Left ventricle myocardium superior (tissue), 1 donor: ENCODE results near the gene TNIK. TPM values are rescaled to one million over a fixed set of nuclear protein-coding genes. Genes with fewer than 3 reads are reported as not detected.
"Not testable (repeated sequence)": the region's sequence is repeated elsewhere in the genome, so short reads cannot be mapped to it uniquely, and the experiment has no call there.

Experiments
- ATAC-seq: fragments of 200-7000 bp; cut with Tn5 transposase; one replicate; pipeline ENCODE4 v1.9.1; 2020; ENCODE audit warnings: mild to moderate bottlenecking, moderate library complexity
- DNase-seq: peaks from one replicate; pipeline ENCODE4 v3.0.0-alpha.2; 2020
- intact Hi-C: fragments of 100-400 bp; cut with micrococcal nuclease; formaldehyde crosslinking; loops from one replicate; pipeline ENCODE4 v1.11.0; 2022
- total RNA-seq: library from RNA; stranded (reverse); fragmentation: NEBNext Ultra II Directional; extraction: Animal tissue kit (Norgen Biotek cat#: 25700); gene quantifications from one replicate; pipeline ENCODE4 v1.2.1, GENCODE V29; 2021
- donor health status: DM: no; HTN: yes; CAD: no; lungs with severe emphysema.

TNIK gene
- total RNA-seq, 1 donor from 2014 or later: 32.7 TPM

DNA sequence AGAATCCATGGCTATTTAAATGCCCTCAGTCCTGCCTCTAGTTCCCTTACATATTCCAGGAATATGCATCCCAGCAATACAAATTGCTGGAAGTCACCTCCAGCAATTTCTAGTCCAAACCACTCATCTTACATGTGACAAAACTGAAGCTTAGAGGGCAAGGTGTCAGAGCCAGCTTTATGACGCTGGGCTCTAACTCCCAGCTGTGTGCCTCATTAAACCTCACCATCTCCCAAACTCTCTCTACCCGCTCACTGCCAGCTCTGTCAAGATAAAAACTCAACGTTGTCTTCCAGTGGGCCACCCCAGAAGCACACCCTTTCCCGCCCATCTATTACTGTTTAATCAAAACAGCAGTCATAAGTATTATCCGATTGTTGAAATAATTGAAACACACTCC is 7.9 kb downstream of the TNIK start:
- peak; percentile 46 for ATAC-seq

DNA sequence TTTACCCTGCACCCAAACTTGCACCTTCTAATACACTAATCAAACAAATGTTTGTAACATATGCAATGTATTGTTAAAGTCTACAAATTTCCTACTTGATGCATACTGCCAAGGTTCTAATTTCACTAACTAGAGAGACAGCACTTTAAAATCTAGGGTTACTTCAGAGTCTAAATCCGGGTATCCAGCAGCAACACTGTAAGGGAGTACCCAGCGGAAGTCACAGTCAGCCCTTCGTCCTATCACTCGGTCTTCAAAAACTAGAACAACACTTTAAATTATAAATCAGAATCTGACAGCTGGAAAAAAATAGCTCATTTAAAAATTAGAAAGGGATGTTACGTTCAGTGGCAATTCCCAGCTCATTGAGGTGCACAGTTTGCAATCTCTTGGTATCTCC is 8.3 kb downstream of the TNIK start:
- intact Hi-C loops: no loop called here
- ATAC-seq (no peak), DNase-seq (no peak)

More for the DNA sequence above, 7.9 kb downstream of the TNIK start:
- intact Hi-C loops: no loop called here
- DNase-seq: no peak

DNA sequence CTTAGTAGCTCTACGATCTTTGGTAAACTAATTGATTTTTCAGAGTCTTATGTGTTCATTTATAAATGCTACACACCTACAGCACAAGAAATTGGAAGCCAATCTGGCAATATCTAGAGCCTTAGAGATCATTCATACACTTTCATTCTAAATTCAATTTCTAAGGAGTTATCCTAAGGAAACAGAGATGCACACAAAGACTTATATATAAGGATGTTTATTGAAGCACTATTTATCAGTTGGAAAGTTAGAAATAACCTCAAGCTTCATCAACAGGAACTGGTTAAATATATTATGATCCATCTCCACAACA is 12.7 kb downstream of the TNIK start:
- intact Hi-C loops: not testable (repeated sequence)

GRCh38 chr3:171446801-171447578 is 13.2 kb downstream of the TNIK start:
- ATAC-seq: no peak
- intact Hi-C loops: no loop called here
- no peak for DNase-seq

More for the DNA sequence above, 12.7 kb downstream of the TNIK start:
- ATAC-seq, DNase-seq: not testable (repeated sequence)

DNA sequence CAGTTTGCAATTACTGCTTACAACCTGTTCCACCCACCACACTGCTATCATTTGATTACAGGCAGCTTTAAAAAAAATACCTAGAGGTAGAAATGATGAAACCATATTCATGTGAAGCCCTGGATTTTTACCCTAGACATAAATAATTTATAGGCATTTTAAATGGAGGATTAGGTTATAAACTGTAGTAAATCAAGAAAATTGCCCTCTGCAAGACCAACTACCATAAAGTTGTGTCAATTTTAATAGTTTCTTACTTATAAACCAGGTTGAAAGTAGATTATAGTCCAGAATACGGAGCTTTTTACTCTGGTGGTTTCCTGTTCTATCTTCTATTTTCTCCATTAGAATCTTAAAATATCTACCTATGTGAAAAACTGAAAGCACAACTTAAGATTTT is 13.9 kb downstream of the TNIK start:
- intact Hi-C loops: no loop called here
- no peak for DNase-seq
- no peak for ATAC-seq

GRCh38 chr3:171445620-171446204 is 14.5 kb downstream of the TNIK start:
- intact Hi-C loops: no loop called here
- ATAC-seq (no peak), DNase-seq (no peak)

GRCh38 chr3:171444001-171444690 is 16.1 kb downstream of the TNIK start:
- intact Hi-C loops: no loop called here
- DNase-seq: no peak
- no peak for ATAC-seq

DNA sequence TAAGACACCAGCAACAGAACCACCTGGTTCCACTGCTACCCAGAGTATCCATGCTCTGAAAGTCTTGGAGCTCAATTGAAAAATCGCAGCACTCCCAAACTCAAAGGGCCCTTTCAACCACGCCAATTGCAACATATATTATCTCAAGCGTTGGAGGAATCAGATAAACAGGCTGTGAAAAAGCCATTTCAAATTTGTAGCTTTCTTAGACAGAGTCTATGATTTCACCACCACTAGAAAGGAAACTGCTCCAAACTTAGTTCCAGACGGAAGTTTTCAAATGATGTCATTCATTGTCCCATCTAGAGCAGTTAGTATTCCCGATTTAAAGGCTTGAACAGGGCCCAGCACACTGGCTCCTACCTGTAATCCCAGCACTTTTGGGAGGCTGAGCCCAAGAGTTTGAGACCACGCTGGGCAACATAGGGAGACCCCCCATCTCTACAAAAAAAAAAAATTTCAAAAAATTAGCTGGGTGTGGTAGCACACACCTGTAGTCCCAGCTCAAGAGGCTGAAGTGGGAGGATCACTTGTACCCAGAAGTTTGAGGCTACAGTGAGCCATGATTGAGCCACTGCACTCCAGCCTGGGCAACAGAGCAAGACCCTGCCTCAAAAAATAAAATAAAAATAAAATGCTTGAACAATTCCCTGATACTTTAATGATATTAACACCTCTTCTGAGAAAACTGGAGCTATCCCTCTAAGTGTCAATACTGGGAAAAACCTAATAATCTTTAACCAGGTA is 16.8 kb downstream of the TNIK start:
- intact Hi-C loops: no loop called here
- DNase-seq (no peak), ATAC-seq (peak; percentile 67)

GRCh38 chr3:171442184-171442583 is 18.0 kb downstream of the TNIK start:
- DNase-seq (no peak), ATAC-seq (no peak)
- intact Hi-C loops: no loop called here

DNA sequence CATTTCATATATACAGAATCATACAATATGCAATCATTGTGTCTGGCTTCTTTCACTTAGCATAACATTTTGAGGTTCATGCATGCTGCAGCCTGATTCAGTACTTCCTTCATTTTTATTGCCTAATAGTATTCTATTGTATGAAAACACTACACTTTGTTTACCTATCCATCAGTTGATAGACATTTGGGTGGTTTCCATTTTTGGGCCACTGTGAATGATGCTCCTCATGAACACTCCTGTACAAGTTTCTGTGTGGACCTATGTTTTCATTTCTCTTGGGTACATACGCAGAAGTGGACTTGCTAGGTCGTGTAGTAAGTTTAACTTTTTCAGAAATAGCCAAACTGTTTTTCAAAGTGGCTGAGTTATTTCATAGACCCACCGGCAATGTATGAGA is 18.8 kb downstream of the TNIK start:
- intact Hi-C loops: no loop called here
- ATAC-seq (no peak), DNase-seq (no peak)

GRCh38 chr3:171439996-171440395 is 20.2 kb downstream of the TNIK start:
- DNase-seq: no peak
- ATAC-seq: no peak
- intact Hi-C loops: no loop called here

- intact Hi-C loops: no loop called here
- ATAC-seq (no peak), DNase-seq (no peak)
Observed at GRCh38 chr3:171437115-171437756, 23.0 kb downstream of the TNIK start.

DNA sequence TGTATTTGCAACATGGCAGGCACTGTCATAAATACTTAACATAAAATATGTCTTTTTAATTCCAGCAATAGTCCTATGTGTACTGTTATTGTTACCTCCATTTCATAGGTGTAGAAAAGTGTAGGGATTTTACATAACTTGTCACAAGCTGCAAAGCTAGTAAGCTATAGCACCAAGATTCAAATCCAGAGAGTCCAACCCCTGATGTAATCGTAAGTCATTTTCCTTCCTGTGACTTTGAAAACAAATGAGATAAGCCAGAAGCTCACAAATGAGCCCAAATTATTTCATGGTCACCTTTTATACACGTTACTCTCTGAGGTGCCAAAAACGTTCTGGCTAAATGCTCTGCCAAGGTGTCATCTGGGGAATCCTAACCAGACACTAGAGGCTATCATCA is 23.8 kb downstream of the TNIK start:
- no peak for DNase-seq
- intact Hi-C loops: no loop called here
- ATAC-seq: no peak

DNA sequence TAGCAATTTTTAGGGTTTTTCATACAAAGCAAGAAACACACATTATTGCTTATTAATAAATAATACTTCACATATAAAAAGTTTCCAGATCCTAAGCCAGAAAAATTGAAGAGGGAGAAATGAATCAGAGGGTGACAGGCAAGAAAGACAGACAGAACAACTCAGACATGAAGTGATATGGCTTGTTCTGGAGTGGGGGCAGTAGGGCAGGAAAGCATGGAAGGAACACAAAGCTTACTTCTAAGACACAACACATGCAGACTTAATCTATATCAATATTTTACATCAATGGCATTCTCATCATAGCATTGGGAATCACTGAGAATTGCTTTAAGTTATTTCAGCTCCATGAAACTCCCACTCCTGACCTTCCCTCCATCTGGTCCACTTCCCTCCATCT is 24.4 kb downstream of the TNIK start:
- no peak for ATAC-seq
- intact Hi-C loops: no loop called here
- no peak for DNase-seq

DNA sequence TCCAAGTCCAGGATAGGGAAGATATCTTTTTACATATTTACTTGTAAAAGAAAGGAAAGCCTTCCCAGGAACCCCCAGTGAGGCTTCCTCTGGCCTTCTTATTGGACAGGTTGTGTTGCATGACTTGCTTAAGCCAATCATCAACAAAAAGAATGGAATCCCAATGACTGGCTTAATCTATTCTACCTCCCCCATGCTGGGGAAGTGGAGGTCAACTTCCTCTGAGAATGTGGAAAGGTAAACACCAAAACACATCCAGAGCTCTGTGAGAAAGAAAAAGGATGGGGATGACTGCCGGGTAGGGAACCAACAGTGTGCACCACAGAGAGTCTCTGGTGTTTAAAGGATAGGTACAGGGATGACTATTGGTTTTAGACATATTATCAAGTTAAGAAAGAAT is 25.1 kb downstream of the TNIK start:
- DNase-seq (no peak), ATAC-seq (no peak)
- intact Hi-C loops: no loop called here

DNA sequence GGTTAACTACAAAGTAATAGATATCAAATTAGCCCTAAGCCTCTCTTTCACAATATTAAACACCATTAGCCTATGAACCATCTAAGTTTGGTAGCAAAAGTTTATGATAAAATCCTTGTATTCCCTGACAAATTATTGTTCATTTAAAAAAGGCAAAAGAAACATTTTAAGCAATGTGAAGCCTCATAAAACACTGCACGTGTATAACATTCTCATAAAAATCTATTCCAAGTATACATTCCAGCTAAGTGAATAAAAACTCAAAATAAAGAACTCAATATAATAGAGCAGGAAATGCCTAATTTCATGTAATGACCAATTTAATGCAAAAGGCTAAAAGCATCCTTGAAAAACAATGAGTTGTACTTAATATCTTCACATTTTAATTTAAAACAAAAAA is 27.7 kb downstream of the TNIK start:
- no peak for DNase-seq
- ATAC-seq: no peak
- intact Hi-C loops: no loop called here

DNA sequence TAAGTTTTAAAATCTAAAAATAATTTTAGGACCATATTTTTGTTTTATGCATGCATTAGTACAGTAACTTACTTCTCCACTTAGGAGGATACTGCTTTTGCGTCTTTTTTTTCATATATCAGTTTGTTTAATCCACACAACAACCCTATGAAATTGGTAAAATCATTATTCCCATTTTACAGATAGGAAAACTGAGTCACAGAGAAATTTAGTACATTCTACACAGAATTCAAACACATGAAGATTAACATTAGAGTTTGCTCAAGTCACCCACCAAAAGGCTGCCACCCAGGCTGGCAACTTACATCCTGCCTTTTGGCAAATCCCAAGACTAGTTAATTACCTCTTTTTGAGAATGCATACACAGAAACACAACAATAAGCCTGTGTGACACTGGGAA is 28.7 kb downstream of the TNIK start:
- ATAC-seq: no peak
- intact Hi-C loops: no loop called here
- no peak for DNase-seq

GRCh38 chr3:171430530-171430929 is 29.7 kb downstream of the TNIK start:
- ATAC-seq (no peak), DNase-seq (no peak)
- intact Hi-C loops: no loop called here

DNA sequence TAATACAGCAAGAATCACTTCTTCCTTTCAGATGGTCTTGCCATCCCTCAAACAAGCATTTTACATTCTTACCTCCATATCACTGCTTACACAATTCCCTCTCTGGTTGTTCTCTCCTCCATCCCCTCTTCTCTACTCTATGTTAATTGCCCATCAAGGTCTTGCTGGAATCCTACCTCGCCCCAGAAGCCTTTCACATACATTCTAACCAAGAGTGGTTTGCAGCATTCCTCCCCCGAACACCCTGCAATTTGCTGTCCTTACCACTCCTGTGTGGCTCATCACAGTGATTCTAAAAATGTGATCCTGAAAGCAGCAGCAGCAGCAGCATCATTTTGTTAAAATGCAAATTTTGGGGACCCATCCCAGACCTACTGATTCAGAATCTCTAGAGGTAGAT is 30.6 kb downstream of the TNIK start:
- intact Hi-C loops: no loop called here
- ATAC-seq (no peak), DNase-seq (no peak)

DNA sequence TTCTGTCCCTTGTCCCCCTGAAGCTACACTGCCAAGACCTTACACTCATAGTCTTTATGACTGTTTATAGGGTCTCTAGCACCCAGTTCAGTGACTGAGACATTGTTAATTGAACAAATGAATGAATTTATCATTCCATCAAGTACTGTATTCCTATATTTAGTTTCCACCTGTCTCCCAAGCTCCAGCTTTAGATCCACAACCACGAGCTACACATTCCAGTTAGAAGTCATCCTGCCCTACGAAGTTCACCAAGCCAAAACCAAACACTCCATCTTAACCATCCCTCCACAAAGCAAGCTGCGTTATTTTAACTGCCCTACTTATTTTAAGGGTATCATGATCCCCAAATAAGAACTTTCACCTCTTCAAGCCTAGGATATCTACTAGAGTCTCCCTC is 31.3 kb downstream of the TNIK start:
- no peak for DNase-seq
- intact Hi-C loops: no loop called here
- no peak for ATAC-seq
